Muscle of back (tissue), 11 donors: ENCODE measurements around the gene TNNI2. TPM values are rescaled to one million over a fixed set of nuclear protein-coding genes. Genes with fewer than 3 reads are reported as not detected.

ENCODE experiments used
- DNase-seq, 3 donors: peaks; one replicate each; pipeline versions ENCODE4 v3.0.0 to v3.0.0-alpha.2; 2013
- polyA plus RNA-seq, 10 donors: library from polyadenylated mRNA; unstranded; fragments of 120-200 nt; gene quantifications; one replicate each; pipeline ENCODE4 v1.2.1, GENCODE V29; 2013; ENCODE audit not compliant: insufficient read length in 10 of 10

Gene TNNI2
- polyA plus RNA-seq, 10 donors, result 1,680 to 3,659 (median 2,733) TPM

GRCh38 chr11:1820463-1821325 is 18.1 kb upstream of the TNNI2 start:
- DNase-seq, result no peak

DNA sequence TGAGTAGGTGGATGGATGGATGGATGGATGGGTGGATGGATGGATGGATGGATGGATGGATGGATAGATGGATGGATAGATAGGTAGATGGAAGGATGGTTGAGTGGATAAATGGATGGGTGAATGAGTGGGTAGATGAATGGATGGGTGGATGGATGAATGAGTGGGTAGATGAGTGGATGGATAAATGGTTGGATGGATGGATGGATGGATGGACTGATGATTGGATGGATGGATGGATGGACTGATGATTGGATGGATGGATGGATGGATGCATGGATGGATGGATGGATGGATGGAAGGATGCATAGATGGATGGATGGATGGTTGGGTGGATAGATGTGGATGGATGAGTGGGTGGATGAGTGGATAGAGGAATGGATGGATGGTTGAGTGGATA is 17.2 kb upstream of the TNNI2 start:
- DNase-seq, result no peak

GRCh38 chr11:1822648-1823375 is 16.0 kb upstream of the TNNI2 start:
- no peak for DNase-seq

DNA sequence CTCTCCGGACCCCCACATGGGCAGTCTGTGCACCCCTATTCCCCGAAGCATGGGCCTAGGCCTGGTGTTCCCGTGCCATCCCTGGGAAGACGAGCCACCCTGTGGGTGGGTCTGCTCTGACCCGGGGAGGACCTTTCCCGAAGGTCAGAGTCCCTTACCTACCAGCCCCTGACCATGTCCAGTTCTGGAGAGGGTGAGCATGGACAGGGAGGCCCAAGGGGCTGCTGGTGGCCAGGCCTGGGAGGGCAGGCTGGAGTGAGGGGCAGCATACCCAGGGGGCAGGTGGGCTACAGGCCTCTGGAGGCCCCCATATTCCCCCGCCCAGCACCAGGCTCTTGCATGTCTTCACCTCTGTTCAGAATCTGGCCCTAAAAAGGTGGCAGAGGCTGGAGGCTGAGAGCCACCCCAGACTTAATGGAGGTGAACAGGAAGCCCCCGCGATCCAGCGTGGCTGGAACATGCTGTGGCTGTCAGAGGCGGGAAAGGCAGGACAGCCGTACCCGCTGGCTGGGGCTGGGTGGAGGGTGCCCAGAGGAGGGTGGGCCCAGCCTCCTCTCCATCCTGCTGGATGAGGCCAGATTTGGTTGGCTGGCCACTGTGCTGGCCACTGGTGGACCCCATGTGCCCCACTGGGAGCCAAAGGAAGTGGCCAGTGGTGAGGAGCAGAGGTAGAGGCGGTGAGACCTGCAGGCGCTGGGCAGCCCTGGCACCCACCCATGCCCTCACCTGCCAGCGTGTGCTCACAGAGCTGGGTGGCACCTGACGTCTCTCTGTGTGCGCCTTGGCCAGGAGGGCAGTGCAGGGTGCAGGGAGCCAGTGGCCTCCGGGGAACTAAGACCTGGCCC is 15.2 kb upstream of the TNNI2 start:
- no peak for DNase-seq

- DNase-seq, result no peak
Measured at GRCh38 chr11:1824221-1825038, 14.4 kb upstream of the TNNI2 start.

GRCh38 chr11:1825039-1825740 is 13.6 kb upstream of the TNNI2 start:
- peak in 1 of 3 donors; percentile 65 for DNase-seq

GRCh38 chr11:1825785-1826451 is 12.9 kb upstream of the TNNI2 start:
- no peak for DNase-seq

DNA sequence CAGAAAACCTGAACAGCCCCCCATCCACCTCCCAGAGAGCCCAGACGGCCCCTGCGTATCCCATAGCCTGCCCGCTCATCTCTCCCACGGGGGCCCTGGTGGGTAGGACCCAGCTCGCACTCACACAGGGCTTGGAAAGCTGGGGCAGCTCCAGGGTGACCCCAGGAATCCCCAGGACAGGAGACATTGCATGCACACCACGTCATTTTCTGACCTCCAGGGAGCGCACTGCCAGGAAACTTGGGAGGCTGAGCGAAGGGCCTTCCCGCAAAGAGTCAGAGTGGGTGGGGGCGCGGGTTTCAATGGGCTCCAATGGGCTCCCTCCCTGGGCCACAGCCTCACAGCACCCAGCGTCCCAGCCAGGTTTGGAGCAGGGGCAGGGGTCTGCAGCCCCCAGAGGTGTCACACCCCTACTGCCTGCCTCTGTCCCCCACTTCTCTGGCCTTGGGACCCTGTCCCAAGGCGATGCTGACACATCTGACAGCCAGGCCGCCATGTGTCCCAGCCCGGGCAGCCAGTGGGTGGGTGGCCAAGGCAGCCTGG is 12.2 kb upstream of the TNNI2 start:
- no peak for DNase-seq

DNA sequence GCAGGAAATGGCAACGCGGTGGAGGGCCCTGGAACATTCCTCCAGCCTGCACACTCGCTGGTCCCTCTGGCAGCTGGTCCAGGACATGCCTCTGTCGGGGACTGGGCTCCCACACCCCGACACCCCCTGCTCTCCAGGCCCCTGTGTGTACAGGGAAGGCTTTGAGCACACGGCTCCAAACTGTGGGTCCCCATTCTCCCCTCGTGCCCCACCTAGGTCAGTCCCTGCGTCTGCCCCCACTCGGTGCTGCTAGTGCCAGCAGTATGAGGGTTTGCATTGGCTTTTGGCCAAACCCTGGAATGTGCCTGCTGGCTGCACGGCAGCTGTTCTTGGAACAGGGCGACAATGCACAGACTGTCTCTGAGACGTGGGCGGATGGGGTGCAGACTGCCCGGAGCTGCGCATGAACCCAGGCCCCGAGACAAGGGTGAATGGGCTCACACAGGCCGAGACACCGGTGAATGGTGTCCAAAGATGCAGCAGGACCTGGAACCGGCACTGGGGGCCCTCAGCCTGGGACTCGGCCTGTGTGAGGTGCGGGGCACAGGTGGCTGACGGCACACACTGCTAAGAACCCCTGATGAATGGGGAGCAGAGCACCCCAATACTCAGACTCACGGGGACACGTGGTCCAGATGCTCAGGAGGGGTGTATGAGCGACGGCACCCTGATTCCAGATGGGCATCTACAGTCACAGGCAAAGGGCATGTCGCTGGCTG is 11.5 kb upstream of the TNNI2 start:
- DNase-seq, result peak; percentile 71 to 81 (median 74)

DNA sequence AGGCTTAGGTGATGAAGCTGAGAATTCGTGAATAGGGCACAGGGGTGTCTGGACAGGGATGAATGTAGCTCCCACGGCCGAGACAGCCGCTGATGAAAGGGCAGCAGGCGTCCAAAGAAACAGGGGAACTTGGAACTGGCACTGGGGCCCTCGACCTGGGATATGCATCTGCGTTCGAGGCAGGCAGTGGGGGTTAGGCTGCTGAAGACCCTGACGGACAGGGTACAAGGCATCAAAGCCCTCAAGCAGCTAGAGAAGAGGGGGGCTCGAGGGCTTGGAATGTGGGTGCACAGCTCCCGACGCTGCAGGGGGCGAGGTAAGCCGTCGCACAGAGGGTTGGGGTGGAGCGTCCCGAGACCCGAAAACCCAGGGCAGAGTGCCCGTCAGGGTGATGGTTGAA is 10.8 kb upstream of the TNNI2 start:
- no peak for DNase-seq

GRCh38 chr11:1828542-1828941 is 10.2 kb upstream of the TNNI2 start:
- DNase-seq, result no peak

DNA sequence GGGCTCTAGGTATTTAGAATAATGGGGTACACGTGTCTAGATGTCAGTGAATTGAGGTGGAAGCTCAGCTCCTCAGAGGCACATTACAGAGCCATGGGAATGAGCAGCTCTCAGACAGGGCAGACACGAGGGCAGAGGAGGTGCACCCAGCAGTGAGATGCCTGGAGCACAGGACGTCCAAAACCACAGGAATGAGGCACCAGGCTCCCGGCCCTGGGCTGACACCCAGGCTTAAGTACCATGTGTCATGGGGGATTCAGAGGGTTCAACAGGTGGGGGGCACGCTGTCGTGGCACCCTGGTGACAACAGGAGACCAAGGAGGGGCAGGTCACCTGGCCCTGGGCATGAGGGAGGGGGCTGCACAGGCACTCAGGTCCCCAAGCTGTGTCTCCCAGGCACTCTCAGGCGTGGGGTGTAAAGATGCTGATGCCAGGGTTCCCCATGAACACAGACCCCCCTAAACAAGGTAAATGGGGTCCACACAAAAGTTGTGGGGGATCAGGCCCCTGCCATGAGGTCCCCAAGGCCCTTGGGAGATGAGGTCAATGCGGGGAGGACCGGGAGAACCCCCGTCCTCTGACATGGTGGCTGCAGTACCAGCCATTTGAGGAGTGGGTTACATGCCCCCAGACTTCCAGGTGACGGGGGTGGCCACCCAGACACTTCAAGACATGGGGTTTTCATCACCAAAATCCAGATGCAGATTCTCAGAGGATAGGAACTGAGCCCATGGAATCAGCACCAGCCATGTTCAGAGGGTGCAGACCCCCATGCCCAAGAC is 9.6 kb upstream of the TNNI2 start:
- peak in 1 of 3 donors; percentile 6 for DNase-seq

- DNase-seq, result no peak
Measured at GRCh38 chr11:1830004-1830321, 8.8 kb upstream of the TNNI2 start.

DNA sequence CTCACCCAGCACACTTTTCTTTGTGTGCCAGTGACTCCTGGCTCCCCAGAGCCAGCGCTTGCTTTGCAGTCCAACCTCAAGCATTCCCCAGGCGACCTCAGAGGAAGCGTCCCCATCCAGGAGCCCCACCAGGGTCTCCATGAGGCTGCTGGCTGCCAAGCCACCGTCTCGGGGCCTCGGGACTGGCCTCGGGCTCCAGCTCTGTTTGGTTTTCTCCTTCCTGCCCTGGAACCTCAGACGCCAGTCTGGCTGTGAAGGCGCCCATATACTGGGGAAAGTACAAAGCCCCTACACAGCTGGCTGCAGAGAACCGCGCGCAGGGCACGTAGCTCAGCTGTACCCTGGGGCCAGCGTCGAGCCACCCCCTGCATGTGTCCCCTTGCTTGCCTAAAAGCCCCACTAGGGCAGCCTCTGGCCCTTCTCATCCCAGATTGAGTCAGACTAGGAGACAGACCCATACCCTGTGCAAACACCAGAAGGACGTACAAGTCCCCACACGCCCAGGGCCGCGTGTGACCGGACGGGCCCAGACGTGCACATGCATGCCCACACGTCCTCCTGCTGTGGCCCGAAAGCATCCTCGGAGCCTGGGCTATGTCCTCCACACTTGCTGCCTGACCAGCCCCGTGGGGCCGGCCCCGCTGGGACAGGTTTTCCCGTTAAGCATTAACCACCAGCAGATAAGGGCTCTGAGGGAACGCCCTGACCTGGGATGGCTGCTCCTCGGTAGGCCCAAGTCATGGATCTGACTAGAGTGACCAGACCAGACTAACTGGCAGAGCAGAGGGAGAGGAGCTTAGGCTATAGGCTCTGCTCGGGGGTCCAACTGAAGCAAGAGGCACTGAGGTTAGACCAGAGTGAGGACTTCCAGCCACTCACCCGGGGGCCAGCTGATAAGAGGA is 8.2 kb upstream of the TNNI2 start:
- DNase-seq, result peak in 1 of 3 donors; percentile 12

GRCh38 chr11:1831338-1832210 is 7.2 kb upstream of the TNNI2 start:
- peak in 1 of 3 donors; percentile 10 for DNase-seq
